Calu3 (cell line): ENCODE data around the gene AAMP. TPM values are rescaled to one million over a fixed set of nuclear protein-coding genes. Genes with fewer than 3 reads are reported as not detected.
A peak's percentile ranks its signal among the peaks of the same experiment; 100 is the strongest.

Experiments
- BruUV-seq: library from RNA; stranded (reverse); fragments of 400-500 nt; replicated peaks from 2 replicates; lab custom pipeline; 2021; lab: Mats Ljungman, UMichigan
- CTCF ChIA-PET: fragments of 300-600 bp; sonication (Branson Sonifier 250); formaldehyde crosslinking; loops from one replicate; lab custom pipeline; 2022; ENCODE audit warnings: antibody characterized with exemption; lab: Charles Lee
- DNase-seq: peaks from one replicate; pipeline ENCODE4 v3.0.0; 2022
- H3K27ac Mint-ChIP-seq: one replicate; pipeline ENCODE4 v1.8.0; 2022; ENCODE audit warnings: mixed read lengths; ENCODE audit not compliant: unreplicated experiment
- H3K27me3 Mint-ChIP-seq: one replicate; pipeline ENCODE4 v1.8.0; 2022; ENCODE audit warnings: mixed read lengths; ENCODE audit not compliant: unreplicated experiment
- H3K36me3 Mint-ChIP-seq: one replicate; pipeline ENCODE4 v1.8.0; 2022; ENCODE audit warnings: mild to moderate bottlenecking, moderate library complexity, mixed read lengths; ENCODE audit not compliant: insufficient read depth, unreplicated experiment
- H3K4me1 Mint-ChIP-seq: one replicate; pipeline ENCODE4 v1.8.0; 2022; ENCODE audit warnings: mild to moderate bottlenecking, low read depth, mixed read lengths; ENCODE audit not compliant: unreplicated experiment
- H3K4me3 Mint-ChIP-seq: one replicate; pipeline ENCODE4 v1.8.0; 2022; ENCODE audit warnings: mild to moderate bottlenecking, low read depth, moderate library complexity, mixed read lengths; ENCODE audit not compliant: unreplicated experiment
- H3K9me3 Mint-ChIP-seq: one replicate; pipeline ENCODE4 v1.8.0; 2022; ENCODE audit warnings: low read depth, mixed read lengths; ENCODE audit not compliant: unreplicated experiment
- intact Hi-C: fragments of 100-400 bp; cut with micrococcal nuclease; formaldehyde crosslinking; loops from one replicate; pipeline ENCODE4 v1.10.0; 2022; ENCODE audit not compliant: unreplicated experiment
- total RNA-seq: library from RNA; stranded (reverse); gene quantifications from 2 replicates; pipeline ENCODE4 v1.2.3, GENCODE V29; 2022
- TF ChIP-seq, protein P1 (sequence below): fragments of 200-600 bp; IDR thresholded peaks from one replicate; pipeline ENCODE4 v1.8.0; 2022; ENCODE audit warnings: antibody characterized with exemption; ENCODE audit not compliant: unreplicated experiment

The AAMP gene
- total RNA-seq, 1 experiment from 2014 or later: 102 TPM

DNA sequence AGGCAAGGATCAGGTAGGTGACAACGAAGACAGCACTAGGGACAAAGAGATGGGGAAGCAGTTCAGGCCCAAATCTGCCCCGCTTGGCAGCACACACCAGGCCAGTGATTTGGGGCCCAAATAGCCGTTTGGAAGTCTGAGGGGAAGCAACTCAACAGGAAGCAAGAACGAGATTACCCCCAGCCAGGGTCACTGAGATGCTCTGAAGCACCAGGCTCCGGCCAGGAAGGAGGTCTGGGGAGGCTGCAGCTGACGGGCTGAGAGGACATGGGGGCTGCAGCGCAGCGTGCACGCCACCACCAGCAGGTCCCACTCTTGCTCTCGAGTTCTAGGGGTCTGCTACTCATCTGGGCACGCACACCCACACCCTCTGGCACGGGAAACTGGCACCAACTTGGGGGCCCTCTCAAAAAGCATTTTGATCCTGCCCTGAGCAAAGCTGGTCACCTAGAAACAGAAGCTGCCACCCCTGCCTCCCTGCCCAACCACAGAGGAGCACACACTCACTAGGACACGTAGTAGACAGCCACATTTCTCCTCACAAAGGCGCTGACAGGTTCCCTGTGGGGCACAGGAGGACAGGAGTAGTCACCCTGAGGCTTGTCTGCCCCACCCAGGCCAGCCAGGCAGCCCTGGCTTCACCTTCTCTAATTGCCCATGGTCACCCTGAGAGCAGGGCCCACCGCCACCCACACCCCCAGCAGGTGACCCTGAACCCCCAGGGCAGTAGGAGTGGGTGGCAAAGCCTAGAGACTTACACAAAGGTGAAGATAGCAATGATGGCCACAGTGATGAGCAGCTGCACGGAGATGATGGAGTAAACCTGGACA, 8.8 kb upstream of the AAMP start:
- H3K27ac Mint-ChIP-seq: no peak overlapping the region
- TF ChIP-seq, protein P1, sequence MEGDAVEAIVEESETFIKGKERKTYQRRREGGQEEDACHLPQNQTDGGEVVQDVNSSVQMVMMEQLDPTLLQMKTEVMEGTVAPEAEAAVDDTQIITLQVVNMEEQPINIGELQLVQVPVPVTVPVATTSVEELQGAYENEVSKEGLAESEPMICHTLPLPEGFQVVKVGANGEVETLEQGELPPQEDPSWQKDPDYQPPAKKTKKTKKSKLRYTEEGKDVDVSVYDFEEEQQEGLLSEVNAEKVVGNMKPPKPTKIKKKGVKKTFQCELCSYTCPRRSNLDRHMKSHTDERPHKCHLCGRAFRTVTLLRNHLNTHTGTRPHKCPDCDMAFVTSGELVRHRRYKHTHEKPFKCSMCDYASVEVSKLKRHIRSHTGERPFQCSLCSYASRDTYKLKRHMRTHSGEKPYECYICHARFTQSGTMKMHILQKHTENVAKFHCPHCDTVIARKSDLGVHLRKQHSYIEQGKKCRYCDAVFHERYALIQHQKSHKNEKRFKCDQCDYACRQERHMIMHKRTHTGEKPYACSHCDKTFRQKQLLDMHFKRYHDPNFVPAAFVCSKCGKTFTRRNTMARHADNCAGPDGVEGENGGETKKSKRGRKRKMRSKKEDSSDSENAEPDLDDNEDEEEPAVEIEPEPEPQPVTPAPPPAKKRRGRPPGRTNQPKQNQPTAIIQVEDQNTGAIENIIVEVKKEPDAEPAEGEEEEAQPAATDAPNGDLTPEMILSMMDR: no peak
- intact Hi-C loops: no loop called here
- no peak for DNase-seq
- H3K36me3 Mint-ChIP-seq: peaks cover 88% of the 10 kb centered on the region
- H3K4me1 Mint-ChIP-seq: peaks cover 29% of the 10 kb centered on the region
- no peaks in the 10 kb centered on the region for H3K9me3 Mint-ChIP-seq
- H3K27me3 Mint-ChIP-seq: no peaks in the 10 kb centered on the region
- H3K4me3 Mint-ChIP-seq: no peak overlapping the region
- CTCF ChIA-PET: interaction anchor here (0.6 kb wide), 1 partner anchor 19 kb away, joined by 4 read pairs; no protein-coding TSS in a partner anchor
- BruUV-seq: no TSS peak

DNA sequence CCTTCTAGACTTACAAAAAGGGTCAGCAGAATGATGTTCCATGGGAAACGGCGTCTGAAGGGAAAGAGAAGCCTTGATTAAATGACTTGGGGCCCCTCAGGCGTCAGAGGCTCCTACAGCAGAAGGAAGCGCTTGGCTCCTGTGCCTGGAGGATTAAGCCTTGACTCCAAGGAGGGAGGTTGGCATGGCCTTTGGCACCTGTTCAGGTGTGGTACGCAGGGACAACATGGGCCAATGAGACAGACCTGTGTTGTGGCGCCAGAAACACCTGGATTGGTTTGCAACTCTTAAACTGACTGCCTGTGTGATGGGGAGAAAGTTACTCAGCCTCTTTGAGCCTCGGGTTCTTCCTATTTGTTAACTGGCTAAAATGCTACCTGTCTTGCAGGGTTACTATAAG, 8.0 kb upstream of the AAMP start:
- H3K4me3 Mint-ChIP-seq: no peak overlapping the region
- DNase-seq: no peak
- H3K27me3 Mint-ChIP-seq: no peaks in the 10 kb centered on the region
- no peaks in the 10 kb centered on the region for H3K9me3 Mint-ChIP-seq
- CTCF ChIA-PET: no interaction called here
- peaks cover 28% of the 10 kb centered on the region for H3K4me1 Mint-ChIP-seq
- peaks cover 88% of the 10 kb centered on the region for H3K36me3 Mint-ChIP-seq
- no TSS peak for BruUV-seq
- intact Hi-C loops: no loop called here
- TF ChIP-seq, protein P1: no peak
- H3K27ac Mint-ChIP-seq: peak overlapping the region; percentile 63

DNA sequence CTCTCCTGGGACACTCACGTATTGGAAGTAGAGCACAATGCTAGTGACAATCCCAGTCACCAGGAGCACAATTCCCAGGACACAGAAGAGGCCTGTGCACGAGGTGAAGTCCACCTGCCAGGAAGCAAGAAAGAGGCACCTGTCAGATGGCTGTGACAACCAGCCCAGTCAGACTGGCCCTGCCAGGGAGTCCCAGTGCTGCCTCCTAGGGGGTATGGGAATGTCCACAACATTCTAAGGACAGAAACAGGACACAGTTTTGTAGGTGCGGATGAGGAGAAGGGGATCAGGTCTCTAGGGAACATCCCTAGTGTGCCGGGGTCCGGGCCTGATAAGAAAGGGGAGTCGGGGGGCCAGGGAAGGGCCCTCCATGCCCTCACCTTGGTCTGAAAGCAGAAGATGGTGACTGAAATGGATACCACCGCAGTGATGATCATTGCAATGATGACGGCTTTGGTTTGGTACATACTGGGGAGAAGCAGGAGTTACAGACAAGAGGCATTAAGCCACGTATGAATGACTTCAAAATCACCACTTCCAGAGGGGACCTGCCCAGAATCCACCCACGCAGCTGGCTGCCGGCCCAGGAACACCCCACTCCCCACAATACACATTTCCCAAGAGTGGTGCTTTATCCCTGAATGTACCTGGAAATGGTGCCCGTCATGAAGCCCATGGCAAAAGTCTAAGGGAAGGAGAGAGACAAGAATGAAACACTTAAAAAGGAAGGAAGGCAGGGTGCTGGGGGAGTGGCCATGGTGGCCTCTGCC, 7.2 kb upstream of the AAMP start:
- intact Hi-C loops: no loop called here
- Mint-ChIP-seq H3K27ac (peak overlapping the region; percentile 63), H3K4me1 (peaks cover 28% of the 10 kb centered on the region), H3K27me3 (no peaks in the 10 kb centered on the region), H3K36me3 (peaks cover 87% of the 10 kb centered on the region), H3K4me3 (no peak overlapping the region), H3K9me3 (no peaks in the 10 kb centered on the region)
- no TSS peak for BruUV-seq
- CTCF ChIA-PET: no interaction called here
- DNase-seq: no peak
- TF ChIP-seq, protein P1: peak; percentile 14

DNA sequence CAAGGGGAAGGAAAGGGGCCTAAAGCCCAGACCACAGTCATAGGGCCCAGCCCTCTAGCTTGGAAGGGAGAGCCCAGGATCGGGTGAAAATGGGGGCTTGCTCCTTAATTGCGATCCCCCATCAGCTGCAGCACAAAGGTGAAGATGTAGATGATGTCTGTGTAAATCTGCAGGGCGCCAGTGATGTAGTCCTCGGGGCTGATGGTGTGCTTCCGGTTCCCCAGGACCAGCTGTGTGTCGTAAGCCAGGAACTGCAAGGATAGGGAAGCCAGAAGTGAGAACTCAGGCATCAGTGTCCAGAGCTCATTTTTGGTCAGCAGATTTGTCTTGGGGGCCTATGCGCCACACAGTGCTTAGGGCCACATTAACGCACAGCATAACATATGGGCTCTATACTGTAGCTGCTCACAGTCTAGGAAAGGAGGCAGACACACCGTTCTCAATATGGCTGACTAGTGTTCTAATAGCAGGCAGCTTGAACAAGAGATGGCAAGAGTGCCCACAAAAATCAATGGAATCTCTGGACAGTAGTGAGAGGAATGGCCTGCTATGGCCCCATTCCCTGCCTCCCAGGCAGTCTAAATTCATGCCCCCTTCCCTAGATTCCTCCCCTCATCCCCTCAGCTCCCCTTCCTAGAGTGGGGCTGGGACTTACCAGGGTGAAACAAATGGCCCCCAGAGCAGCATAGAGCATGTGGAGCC, 5.6 kb upstream of the AAMP start:
- Mint-ChIP-seq H3K4me1 (peaks cover 31% of the 10 kb centered on the region), H3K27ac (no peak overlapping the region), H3K36me3 (peaks cover 87% of the 10 kb centered on the region), H3K9me3 (no peaks in the 10 kb centered on the region), H3K27me3 (no peaks in the 10 kb centered on the region), H3K4me3 (no peak overlapping the region)
- intact Hi-C loops: no loop called here
- DNase-seq: no peak
- no TSS peak for BruUV-seq
- TF ChIP-seq, protein P1: no peak
- CTCF ChIA-PET: interaction anchor here (0.6 kb wide), 1 partner anchor 213 kb away, joined by 3 read pairs; no protein-coding TSS in a partner anchor
